GM10248 (cell line): ENCODE measurements around the gene CCDC107.
"Not testable (repeated sequence)": the region's sequence is repeated elsewhere in the genome, so short reads cannot be mapped to it uniquely, and the experiment has no call there.

ENCODE experiments used
- CTCF ChIA-PET: fragments of 300-600 bp; sonication (Branson Sonifier 250); formaldehyde crosslinking; extraction: SDS; loops from one replicate; lab custom pipeline; 2021; ENCODE audit warnings: antibody characterized with exemption; lab: Yijun Ruan, JAX
- POLR2A ChIA-PET: fragments of 350-650 bp; sonication (Branson Sonifier 250); formaldehyde crosslinking; extraction: SDS; loops from one replicate; lab custom pipeline; 2020; ENCODE audit warnings: antibody characterized with exemption; lab: Yijun Ruan, JAX
- DNase-seq: peaks from one replicate; pipeline ENCODE4 v3.0.0; 2012; ENCODE audit errors: extremely low spot score
- TF ChIP-seq, protein P1 (sequence below): IDR thresholded peaks from 2 replicates; pipeline ENCODE4 v1.5.1; 2012; ENCODE audit warnings: mild to moderate bottlenecking, low read depth; ENCODE audit errors: extremely low read depth, missing control alignments, control extremely low read depth

CCDC107 gene

DNA sequence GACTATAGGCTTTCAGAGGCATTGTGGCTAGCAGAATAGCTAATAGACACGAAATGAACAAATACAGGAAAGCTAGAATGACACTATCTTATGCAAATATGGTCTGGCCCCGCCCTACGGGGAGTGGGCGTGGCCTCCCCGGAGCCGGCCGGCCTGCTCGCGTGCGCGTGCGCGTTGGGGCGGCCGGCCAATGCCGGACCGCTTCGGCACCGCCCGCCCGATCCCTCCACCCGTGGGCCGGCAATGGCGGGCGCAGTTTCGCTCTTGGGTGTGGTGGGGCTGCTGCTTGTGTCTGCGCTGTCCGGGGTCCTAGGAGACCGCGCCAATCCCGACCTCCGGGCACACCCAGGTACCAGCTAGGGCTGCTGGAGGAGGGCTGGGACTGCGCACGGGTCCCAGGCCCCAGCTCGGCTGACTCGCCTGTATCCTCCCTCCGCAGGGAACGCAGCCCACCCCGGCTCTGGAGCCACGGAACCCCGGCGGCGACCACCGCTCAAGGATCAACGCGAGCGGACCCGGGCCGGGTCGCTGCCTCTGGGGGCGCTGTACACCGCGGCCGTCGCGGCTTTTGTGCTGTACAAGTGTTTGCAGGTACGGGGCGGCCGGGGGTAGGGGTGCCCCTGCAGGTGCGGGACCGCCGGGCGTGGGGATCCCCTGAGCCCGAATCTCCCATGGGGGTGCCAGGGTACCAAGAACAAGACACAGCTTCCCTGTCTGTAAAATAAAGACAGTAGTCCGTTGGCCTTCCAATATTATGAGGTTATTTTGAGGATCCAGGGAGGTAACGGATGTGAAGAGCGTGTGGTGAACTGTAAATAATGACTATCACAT lies at the start of gene CCDC107:
TSS of gene CCDC107 (plus strand) at position 156 of the 831 bp plus-strand sequence. CDS start at position 244, 88 bp downstream.
- TF ChIP-seq, protein P1, sequence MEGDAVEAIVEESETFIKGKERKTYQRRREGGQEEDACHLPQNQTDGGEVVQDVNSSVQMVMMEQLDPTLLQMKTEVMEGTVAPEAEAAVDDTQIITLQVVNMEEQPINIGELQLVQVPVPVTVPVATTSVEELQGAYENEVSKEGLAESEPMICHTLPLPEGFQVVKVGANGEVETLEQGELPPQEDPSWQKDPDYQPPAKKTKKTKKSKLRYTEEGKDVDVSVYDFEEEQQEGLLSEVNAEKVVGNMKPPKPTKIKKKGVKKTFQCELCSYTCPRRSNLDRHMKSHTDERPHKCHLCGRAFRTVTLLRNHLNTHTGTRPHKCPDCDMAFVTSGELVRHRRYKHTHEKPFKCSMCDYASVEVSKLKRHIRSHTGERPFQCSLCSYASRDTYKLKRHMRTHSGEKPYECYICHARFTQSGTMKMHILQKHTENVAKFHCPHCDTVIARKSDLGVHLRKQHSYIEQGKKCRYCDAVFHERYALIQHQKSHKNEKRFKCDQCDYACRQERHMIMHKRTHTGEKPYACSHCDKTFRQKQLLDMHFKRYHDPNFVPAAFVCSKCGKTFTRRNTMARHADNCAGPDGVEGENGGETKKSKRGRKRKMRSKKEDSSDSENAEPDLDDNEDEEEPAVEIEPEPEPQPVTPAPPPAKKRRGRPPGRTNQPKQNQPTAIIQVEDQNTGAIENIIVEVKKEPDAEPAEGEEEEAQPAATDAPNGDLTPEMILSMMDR: peak; percentile 68
- CTCF ChIA-PET: interaction anchor here (0.7 to 12.2 kb wide), 33 partner anchors 8 to 562 kb away, joined by 3 to 138 read pairs (median 5); partner anchors contain the start of genes FAM221B, GBA2, MSMP and PIGO
- DNase-seq: peak; percentile 97
- POLR2A ChIA-PET: interaction anchor here (0.6 to 1.2 kb wide), 4 partner anchors 13 to 198 kb away, joined by 3 read pairs; partner anchors contain the start of gene TESK1

DNA sequence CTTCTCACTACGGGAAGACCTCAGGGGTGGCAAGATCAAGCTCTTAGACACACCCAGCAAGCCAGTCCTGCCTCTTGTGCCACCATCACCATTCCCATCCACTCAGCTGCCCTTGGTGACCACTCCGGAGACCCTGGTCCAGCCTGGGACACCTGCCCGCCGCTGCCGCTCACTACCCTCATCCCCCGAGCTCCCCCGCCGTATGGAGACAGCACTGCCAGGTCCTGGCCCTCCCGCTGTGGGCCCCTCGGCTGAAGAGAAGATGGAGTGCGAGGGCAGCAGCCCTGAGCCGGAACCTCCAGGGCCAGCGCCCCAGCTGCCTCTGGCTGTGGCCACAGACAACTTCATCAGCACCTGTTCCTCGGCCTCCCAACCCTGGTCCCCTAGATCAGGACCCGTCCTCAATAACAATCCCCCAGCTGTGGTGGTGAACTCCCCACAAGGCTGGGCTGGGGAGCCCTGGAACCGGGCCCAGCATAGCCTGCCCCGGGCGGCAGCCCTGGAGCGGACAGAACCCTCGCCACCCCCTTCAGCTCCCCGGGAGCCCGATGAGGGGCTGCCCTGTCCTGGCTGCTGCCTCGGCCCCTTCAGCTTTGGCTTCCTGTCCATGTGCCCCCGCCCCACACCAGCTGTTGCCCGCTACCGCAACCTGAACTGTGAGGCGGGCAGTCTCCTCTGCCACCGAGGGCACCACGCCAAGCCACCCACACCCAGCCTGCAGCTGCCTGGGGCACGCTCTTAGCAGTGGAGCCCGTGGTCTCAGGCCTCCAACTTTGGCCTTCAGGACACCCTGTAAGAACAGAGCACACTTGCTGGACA lies 48.9 kb upstream of the CCDC107 start:
- CTCF ChIA-PET: interaction anchor here (0.9 to 6.5 kb wide), 7 partner anchors 13 to 231 kb away, joined by 3 to 53 read pairs (median 4); partner anchors contain the start of genes CCDC107, RMRP and SPAG8
- no peak for DNase-seq
- POLR2A ChIA-PET: interaction anchor here (0.7 kb wide), 1 partner anchor 19 kb away, joined by 3 read pairs; no protein-coding TSS in a partner anchor
- TF ChIP-seq, protein P1: no peak

GRCh38 chr9:35609820-35610163 lies 48.3 kb upstream of the CCDC107 start:
- ChIA-PET POLR2A (no interaction called here), CTCF (interaction anchor here (1.0 to 11.5 kb wide), 10 partner anchors 9 to 203 kb away, joined by 3 to 97 read pairs (median 5); partner anchors contain the start of genes CCDC107, RMRP, SIT1 and SPAG8)
- TF ChIP-seq, protein P1: no peak
- DNase-seq: no peak

- POLR2A ChIA-PET: interaction anchor here (0.6 kb wide), 1 partner anchor 38 kb away, joined by 3 read pairs; no protein-coding TSS in a partner anchor
- CTCF ChIA-PET: interaction anchor here (0.6 to 11.5 kb wide), 25 partner anchors 8 to 626 kb away, joined by 3 to 97 read pairs (median 5); partner anchors contain the start of genes CCDC107, PIGO, RMRP and SIT1
- peak; percentile 46 for DNase-seq
- TF ChIP-seq, protein P1: peak; percentile 70
Measured at GRCh38 chr9:35611230-35611797, 46.8 kb upstream of the CCDC107 start.

DNA sequence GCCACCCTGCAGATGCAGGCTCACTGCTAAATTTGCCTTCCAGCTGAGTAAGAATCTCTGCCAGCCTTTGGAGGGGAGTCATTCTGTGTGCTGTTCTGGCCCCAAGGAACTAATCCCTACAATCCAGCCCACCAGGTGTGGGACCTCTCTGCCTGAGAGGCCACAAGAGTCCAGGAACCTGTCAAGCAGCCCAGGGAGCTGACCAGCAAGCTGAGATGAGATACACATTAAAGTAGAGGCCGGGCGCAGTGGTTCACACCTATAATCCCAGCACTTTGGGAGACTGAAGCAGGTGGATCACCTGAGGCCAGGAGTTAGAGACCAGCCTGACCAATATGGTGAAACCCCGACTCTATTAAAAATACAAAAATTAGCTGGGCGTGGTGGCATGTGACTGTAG lies 46.0 kb upstream of the CCDC107 start:
- CTCF ChIA-PET: interaction anchor here (0.7 to 11.5 kb wide), 16 partner anchors 8 to 627 kb away, joined by 3 to 97 read pairs (median 4); partner anchors contain the start of genes PIGO and SIT1
- DNase-seq, POLR2A ChIA-PET: not testable (repeated sequence)

- POLR2A ChIA-PET: no interaction called here
- DNase-seq: no peak
- TF ChIP-seq, protein P1: no peak
- CTCF ChIA-PET: interaction anchor here (0.6 to 11.5 kb wide), 11 partner anchors 8 to 713 kb away, joined by 3 to 97 read pairs (median 6); partner anchors contain the start of genes CCDC107, RMRP, SIT1 and TESK1
Measured at GRCh38 chr9:35612843-35613242, 45.2 kb upstream of the CCDC107 start.
